ENCODE data around the gene ASH1L.

The ASH1L gene

DNA sequence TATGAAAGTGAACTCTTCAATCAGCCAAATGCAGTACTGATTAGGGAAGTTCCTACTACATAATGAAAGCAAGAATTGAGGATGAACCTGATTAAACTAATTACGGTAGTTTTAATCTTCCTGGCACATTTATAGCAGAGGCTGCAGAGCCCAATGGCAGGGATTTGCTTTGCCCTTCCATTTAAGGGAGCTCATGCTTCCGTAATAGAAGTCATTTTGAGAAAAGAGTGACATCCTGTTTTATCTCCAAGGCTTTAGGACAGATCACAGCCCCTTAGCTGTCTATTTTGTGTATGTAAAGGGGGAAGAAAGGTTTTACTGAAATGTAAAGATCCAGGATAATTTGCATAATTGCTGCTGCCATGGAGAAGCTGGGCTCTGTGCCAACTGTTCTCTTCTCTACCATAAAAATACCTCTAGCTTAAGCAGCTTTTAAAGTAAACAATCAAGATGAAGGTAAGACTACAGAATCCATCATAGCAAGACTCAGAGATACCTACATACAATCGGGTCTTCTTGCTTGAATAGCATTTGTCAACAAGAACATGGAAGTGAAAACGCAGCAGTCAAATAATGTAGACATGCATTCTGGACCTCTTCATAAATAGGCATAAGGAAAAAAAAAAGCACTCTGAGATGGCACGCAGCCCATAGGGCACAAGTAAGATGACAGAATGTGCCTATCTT lies 62.5 kb downstream of the ASH1L start (continued):
- TF ChIP-seq ZNF37A (tag by site-specific recombination; IDR thresholded peaks at IDR 0.05): no peak
- 0 out of 2 replicates have a peak, but pooled peaks have one; percentile 37 for TF ChIP-seq ZBTB48 (tag by site-specific recombination; IDR thresholded peaks at IDR 0.05)
- TF ChIP-seq, protein P1, sequence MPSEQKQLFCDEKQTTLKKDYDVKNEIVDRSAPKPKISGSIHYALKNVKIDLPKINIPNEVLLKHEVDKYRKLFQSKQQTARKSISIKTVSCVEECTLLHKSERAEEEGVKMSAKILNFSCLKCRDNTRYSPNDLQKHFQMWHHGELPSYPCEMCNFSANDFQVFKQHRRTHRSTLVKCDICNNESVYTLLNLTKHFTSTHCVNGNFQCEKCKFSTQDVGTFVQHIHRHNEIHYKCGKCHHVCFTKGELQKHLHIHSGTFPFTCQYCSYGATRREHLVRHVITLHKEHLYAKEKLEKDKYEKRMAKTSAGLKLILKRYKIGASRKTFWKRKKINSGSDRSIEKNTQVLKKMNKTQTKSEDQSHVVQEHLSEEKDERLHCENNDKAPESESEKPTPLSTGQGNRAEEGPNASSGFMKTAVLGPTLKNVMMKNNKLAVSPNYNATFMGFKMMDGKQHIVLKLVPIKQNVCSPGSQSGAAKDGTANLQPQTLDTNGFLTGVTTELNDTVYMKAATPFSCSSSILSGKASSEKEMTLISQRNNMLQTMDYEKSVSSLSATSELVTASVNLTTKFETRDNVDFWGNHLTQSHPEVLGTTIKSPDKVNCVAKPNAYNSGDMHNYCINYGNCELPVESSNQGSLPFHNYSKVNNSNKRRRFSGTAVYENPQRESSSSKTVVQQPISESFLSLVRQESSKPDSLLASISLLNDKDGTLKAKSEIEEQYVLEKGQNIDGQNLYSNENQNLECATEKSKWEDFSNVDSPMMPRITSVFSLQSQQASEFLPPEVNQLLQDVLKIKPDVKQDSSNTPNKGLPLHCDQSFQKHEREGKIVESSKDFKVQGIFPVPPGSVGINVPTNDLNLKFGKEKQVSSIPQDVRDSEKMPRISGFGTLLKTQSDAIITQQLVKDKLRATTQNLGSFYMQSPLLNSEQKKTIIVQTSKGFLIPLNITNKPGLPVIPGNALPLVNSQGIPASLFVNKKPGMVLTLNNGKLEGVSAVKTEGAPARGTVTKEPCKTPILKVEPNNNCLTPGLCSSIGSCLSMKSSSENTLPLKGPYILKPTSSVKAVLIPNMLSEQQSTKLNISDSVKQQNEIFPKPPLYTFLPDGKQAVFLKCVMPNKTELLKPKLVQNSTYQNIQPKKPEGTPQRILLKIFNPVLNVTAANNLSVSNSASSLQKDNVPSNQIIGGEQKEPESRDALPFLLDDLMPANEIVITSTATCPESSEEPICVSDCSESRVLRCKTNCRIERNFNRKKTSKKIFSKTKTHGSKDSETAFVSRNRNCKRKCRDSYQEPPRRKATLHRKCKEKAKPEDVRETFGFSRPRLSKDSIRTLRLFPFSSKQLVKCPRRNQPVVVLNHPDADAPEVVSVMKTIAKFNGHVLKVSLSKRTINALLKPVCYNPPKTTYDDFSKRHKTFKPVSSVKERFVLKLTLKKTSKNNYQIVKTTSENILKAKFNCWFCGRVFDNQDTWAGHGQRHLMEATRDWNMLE (tag by site-specific recombination; conservative IDR thresholded peaks at IDR 0.05; ENCODE audit: low read depth): 0 out of 2 replicates have a peak, but pooled peaks have one; percentile 21
- TF ChIP-seq, protein P2, sequence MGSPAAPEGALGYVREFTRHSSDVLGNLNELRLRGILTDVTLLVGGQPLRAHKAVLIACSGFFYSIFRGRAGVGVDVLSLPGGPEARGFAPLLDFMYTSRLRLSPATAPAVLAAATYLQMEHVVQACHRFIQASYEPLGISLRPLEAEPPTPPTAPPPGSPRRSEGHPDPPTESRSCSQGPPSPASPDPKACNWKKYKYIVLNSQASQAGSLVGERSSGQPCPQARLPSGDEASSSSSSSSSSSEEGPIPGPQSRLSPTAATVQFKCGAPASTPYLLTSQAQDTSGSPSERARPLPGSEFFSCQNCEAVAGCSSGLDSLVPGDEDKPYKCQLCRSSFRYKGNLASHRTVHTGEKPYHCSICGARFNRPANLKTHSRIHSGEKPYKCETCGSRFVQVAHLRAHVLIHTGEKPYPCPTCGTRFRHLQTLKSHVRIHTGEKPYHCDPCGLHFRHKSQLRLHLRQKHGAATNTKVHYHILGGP (tag by site-specific recombination; IDR thresholded peaks at IDR 0.05): no peak
- TF ChIP-seq, protein P3, sequence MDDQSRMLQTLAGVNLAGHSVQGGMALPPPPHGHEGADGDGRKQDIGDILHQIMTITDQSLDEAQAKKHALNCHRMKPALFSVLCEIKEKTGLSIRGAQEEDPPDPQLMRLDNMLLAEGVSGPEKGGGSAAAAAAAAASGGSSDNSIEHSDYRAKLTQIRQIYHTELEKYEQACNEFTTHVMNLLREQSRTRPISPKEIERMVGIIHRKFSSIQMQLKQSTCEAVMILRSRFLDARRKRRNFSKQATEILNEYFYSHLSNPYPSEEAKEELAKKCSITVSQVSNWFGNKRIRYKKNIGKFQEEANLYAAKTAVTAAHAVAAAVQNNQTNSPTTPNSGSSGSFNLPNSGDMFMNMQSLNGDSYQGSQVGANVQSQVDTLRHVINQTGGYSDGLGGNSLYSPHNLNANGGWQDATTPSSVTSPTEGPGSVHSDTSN (CRISPR knock-in tag; IDR thresholded peaks at IDR 0.05): no peak
- peak; percentile 66 for TF ChIP-seq ZBTB17 (tag by site-specific recombination; IDR thresholded peaks at IDR 0.05)
- TF ChIP-seq ZNF768 (tag by site-specific recombination; IDR thresholded peaks at IDR 0.05): no peak
- TF ChIP-seq, protein P4, sequence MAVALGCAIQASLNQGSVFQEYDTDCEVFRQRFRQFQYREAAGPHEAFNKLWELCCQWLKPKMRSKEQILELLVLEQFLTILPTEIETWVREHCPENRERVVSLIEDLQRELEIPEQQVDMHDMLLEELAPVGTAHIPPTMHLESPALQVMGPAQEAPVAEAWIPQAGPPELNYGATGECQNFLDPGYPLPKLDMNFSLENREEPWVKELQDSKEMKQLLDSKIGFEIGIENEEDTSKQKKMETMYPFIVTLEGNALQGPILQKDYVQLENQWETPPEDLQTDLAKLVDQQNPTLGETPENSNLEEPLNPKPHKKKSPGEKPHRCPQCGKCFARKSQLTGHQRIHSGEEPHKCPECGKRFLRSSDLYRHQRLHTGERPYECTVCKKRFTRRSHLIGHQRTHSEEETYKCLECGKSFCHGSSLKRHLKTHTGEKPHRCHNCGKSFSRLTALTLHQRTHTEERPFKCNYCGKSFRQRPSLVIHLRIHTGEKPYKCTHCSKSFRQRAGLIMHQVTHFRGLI (tag by site-specific recombination; IDR thresholded peaks at IDR 0.05): peak; percentile 18; the same call in 1 of the 2 replicates
- no peak for TF ChIP-seq GFI1B (tag by site-specific recombination; IDR thresholded peaks at IDR 0.05)
- TF ChIP-seq ZNF785 (tag by site-specific recombination; IDR thresholded peaks at IDR 0.05): no peak
- 0 out of 2 replicates have a peak, but pooled peaks have one; percentile 8 for TF ChIP-seq SP7 (tag by site-specific recombination; IDR thresholded peaks at IDR 0.05)
- TF ChIP-seq SP2 (tag by site-specific recombination; IDR thresholded peaks at IDR 0.05): no peak
- no peak for TF ChIP-seq ZBTB1 (tag by site-specific recombination; IDR thresholded peaks at IDR 0.05)
- TF ChIP-seq KLF8 (tag by site-specific recombination; IDR thresholded peaks at IDR 0.05): no peak
- TF ChIP-seq ATF2 (tag by site-specific recombination; IDR thresholded peaks at IDR 0.05; ENCODE audit: low read depth): no peak
- TF ChIP-seq ZNF600 (tag by site-specific recombination; IDR thresholded peaks at IDR 0.05): no peak
- no peak for TF ChIP-seq ZNF610 (tag by site-specific recombination; IDR thresholded peaks at IDR 0.05; ENCODE audit: borderline replicate concordance)
- no peak for TF ChIP-seq ZNF776 (tag by site-specific recombination; IDR thresholded peaks at IDR 0.05; ENCODE audit: borderline replicate concordance)
- TF ChIP-seq ZBTB44 (tag by site-specific recombination; IDR thresholded peaks at IDR 0.05): 0 out of 2 replicates have a peak, but pooled peaks have one; percentile 19
- no peak for TF ChIP-seq ZNF692 (tag by site-specific recombination; IDR thresholded peaks at IDR 0.05)
- TF ChIP-seq HOXA7 (CRISPR knock-in tag; IDR thresholded peaks at IDR 0.05; ENCODE audit: borderline replicate concordance): no peak
- peak; percentile 54; the same call in 1 of the 2 replicates for TF ChIP-seq KLF10 (tag by site-specific recombination; IDR thresholded peaks at IDR 0.05)
- TF ChIP-seq IKZF3 (tag by site-specific recombination; IDR thresholded peaks at IDR 0.05): 0 out of 2 replicates have a peak, but pooled peaks have one; percentile 20
- TF ChIP-seq ZNF394 (tag by site-specific recombination; IDR thresholded peaks at IDR 0.05; ENCODE audit: borderline replicate concordance): peak; percentile 81
